Measurements from ENCODE around the gene PTHLH. TPM values are rescaled to one million over a fixed set of nuclear protein-coding genes. Genes with fewer than 3 reads are reported as not detected.

PTHLH gene
- total RNA-seq, 1 donor from 2014 or later, result 0.81 TPM

DNA sequence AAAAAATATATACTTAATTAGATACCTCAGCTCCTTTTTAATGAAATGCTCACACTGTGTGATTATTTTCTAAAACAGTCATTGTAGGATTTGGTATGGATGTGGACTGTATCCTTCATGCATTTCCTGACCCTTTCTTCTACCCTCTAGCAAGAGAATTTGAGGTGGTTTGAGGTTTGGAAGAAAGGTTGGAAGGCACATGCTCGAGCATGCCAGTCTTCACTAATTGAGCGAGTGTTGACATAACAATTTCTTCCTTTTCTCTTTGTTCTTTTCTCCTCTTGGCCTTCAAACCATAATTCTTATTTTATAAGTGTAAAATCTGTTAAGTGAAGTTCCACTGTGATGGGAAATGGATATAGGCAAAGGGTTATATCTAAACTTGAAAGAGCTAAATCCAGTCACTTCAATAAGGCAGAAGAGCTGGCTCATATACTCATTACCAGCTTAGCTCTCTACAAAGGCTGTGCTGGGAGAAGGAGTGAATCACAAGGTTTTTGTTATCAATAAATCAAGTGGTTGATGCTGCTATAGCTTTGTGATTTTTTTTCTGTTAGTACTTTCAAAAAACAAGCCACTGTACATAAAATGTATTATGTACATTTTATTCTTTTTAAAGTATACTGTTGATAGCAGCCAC, 16.2 kb upstream of the PTHLH start:
- H3K4me3 ChIP-seq (ENCODE audit: low read depth, low read length), result no peak overlapping the region
- no peak for DNase-seq (ENCODE audit: low read depth)
- TF ChIP-seq, protein P1, sequence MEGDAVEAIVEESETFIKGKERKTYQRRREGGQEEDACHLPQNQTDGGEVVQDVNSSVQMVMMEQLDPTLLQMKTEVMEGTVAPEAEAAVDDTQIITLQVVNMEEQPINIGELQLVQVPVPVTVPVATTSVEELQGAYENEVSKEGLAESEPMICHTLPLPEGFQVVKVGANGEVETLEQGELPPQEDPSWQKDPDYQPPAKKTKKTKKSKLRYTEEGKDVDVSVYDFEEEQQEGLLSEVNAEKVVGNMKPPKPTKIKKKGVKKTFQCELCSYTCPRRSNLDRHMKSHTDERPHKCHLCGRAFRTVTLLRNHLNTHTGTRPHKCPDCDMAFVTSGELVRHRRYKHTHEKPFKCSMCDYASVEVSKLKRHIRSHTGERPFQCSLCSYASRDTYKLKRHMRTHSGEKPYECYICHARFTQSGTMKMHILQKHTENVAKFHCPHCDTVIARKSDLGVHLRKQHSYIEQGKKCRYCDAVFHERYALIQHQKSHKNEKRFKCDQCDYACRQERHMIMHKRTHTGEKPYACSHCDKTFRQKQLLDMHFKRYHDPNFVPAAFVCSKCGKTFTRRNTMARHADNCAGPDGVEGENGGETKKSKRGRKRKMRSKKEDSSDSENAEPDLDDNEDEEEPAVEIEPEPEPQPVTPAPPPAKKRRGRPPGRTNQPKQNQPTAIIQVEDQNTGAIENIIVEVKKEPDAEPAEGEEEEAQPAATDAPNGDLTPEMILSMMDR (conservative IDR thresholded peaks at IDR 0.05; ENCODE audit: low read depth, low read length), result no peak

DNA sequence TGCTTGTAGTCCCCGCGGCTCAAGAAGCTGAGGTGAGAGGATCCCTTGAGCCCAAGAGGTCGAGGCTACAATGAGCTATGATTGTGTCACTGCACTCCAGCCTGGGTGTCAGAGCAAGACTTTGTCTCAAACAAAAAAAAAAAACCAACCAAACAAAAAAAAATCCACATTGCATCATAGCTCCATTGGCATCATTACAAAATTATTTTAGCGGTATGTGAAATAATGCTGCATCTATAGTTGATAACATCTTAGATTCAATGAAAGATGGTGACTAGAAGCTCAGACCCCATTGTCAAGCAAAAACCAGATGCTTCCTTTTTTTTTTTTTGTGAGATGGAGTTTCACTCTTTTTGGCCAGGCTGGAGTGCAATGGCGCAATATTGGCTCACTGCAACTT, 14.8 kb upstream of the PTHLH start:
- no peak overlapping the region for H3K4me3 ChIP-seq (ENCODE audit: low read depth, low read length)
- TF ChIP-seq, protein P1 (conservative IDR thresholded peaks at IDR 0.05; ENCODE audit: low read depth, low read length), result no peak
- DNase-seq (ENCODE audit: low read depth), result no peak

DNA sequence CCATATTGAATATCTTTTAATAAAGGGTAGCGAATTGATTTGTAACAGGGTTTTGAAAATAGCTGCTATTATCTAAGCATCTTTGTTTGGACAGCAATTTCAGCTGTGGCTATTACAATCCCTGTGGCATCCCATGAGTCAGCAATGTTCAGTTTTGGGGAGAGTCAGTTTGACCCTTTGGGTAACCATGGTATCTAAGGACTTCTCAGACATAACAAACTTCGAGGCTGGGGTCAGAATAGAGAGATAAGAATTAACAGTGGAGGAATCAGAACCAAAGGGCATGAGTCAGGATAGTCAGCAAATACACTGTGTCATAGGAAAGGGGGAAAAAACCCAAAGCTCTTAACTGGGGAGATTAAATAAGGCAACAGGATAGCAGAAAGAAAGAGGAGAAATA, 11.7 kb upstream of the PTHLH start:
- no peak overlapping the region for H3K4me3 ChIP-seq (ENCODE audit: low read depth, low read length)
- no peak for DNase-seq (ENCODE audit: low read depth)
- TF ChIP-seq, protein P1 (conservative IDR thresholded peaks at IDR 0.05; ENCODE audit: low read depth, low read length), result no peak

DNA sequence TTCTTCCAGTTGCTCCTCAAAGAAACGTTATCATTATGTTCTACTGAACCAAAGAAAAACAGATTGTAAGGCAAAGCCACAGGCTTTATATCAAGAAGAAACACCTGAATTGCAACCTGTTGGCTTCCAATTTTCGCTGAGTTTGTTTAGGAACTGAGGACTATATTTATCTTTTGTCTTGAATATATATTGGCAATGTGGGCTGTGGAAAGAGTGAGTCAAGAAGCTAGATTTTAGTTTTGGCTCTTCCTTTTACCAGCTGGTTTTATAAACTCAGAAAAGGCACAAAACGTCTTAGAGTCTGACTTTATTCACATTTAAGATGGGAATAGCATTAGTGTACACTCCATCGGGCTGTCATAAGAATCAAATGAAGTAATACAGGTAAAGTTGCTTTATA, 10.4 kb upstream of the PTHLH start:
- DNase-seq (ENCODE audit: low read depth), result no peak
- TF ChIP-seq, protein P1 (conservative IDR thresholded peaks at IDR 0.05; ENCODE audit: low read depth, low read length), result no peak
- H3K4me3 ChIP-seq (ENCODE audit: low read depth, low read length), result no peak overlapping the region

DNA sequence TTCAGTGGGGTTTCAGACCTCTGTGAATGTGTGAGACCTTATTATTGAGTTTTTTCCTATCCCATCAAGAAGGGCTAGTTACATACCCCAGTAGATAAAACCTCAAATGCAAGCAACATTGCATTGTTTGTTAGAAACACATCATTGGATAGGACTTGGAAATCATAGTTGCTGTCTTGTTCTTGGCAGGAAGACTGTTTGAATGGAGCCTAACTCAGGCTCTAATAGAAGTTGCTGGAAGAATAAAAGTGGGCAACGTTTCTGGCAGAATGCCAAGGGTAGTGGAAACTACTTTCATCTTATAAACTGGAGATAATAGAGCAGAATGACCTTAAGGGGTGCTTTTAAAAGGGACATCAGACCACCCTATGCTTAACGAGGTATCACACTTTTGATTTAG, 9.9 kb upstream of the PTHLH start:
- TF ChIP-seq, protein P1 (conservative IDR thresholded peaks at IDR 0.05; ENCODE audit: low read depth, low read length), result no peak
- no peak overlapping the region for H3K4me3 ChIP-seq (ENCODE audit: low read depth, low read length)
- DNase-seq (ENCODE audit: low read depth), result no peak

DNA sequence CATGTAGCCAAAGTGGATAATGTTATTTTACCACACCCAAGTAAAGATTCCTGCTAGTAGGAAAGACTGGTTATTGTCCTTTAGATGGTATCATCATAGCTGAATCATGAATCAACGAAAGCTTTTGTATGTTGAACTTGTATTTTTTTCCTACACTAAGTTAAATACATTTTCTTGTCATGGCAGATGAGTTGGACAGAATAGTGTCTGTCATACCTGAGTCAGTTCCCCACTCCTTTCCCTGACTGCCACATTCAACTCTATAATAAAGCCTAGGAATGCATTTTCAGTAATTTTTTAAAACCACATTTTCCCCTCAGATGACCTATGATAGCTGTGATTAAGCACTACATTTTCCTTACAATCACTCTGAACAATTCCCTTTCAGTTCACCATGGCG, 9.3 kb upstream of the PTHLH start:
- no peak for DNase-seq (ENCODE audit: low read depth)
- H3K4me3 ChIP-seq (ENCODE audit: low read depth, low read length), result no peak overlapping the region
- TF ChIP-seq, protein P1 (conservative IDR thresholded peaks at IDR 0.05; ENCODE audit: low read depth, low read length), result no peak

DNA sequence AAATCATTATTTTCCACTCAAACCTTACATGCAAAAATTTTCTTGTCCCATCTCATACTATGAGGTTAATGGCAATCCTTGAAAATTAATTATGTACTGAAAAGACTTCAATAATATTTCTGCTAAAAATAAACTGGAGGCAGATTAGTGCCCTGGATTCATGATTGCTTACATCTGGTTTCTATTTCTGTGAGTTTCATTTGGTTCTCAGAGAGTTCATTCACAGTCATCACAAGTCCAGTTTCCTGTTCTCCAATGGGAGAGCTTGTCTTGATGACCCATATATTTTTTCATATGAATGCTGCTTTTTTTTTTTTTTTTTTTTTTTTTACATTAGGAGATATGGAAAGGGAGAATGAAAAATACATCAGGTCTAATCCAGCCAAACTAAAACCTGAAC, 6.6 kb upstream of the PTHLH start:
- no peak for DNase-seq (ENCODE audit: low read depth)

More for the DNA sequence above, 6.6 kb upstream of the PTHLH start:
- TF ChIP-seq, protein P1 (conservative IDR thresholded peaks at IDR 0.05; ENCODE audit: low read depth, low read length), result no peak
- H3K4me3 ChIP-seq (ENCODE audit: low read depth, low read length), result no peak overlapping the region

All from epithelial cell of proximal tubule (primary cell).